Naive thymus-derived CD4-positive, alpha-beta T cell (primary cell): ENCODE results near the gene KIF27. TPM values are rescaled to one million over a fixed set of nuclear protein-coding genes. Genes with fewer than 3 reads are reported as not detected.

ENCODE experiments used
- ATAC-seq: fragments of 150-1000 bp; cut with Tn5 transposase; 2 replicates; pipeline ENCODE4 v1.10.0; 2021; ENCODE audit warnings: mild to moderate bottlenecking, moderate library complexity
- CTCF ChIA-PET: fragments of 350-600 bp; sonication (Branson Sonifier 250); formaldehyde crosslinking; loops from one replicate; lab custom pipeline; 2021; ENCODE audit warnings: antibody characterized with exemption; lab: Charles Lee
- POLR2A ChIA-PET: fragments of 350-600 bp; sonication (Branson Sonifier 250); formaldehyde crosslinking; loops from one replicate; lab custom pipeline; 2021; ENCODE audit warnings: antibody characterized with exemption, inconsistent platforms; lab: Charles Lee
- DNase-seq, 9 donors: peaks; one replicate each; pipeline versions ENCODE4 v3.0.0 to v3.0.0-alpha.2; 2020 to 2022; ENCODE audit warnings: mixed read lengths in 1 of 9
- H3K27ac ChIP-seq: one replicate; pipeline ENCODE4 v1.7.0; 2013; ENCODE audit warnings: mild to moderate bottlenecking, low read depth, low read length, moderate library complexity
- H3K27me3 ChIP-seq, 2 donors: one replicate each; pipeline ENCODE4 v1.7.0; 2013; ENCODE audit warnings: low read length in 2 of 2, mild to moderate bottlenecking in 2 of 2, moderate library complexity in 2 of 2; ENCODE audit not compliant: control insufficient read depth in 2 of 2, insufficient read depth in 2 of 2
- H3K36me3 ChIP-seq, 3 experiments: 1 replicate in 2 of 3; 2 replicates in 1 of 3; pipeline ENCODE4 v1.7.0; 2013; ENCODE audit warnings: low read length in 3 of 3, mild to moderate bottlenecking in 3 of 3, moderate library complexity in 1 of 3; ENCODE audit not compliant: insufficient read depth in 3 of 3, control insufficient read depth in 2 of 3
- H3K4me1 ChIP-seq, 2 donors: one replicate each; pipeline ENCODE4 v1.7.0; 2013; ENCODE audit warnings: low read length in 2 of 2, mild to moderate bottlenecking in 2 of 2, moderate library complexity in 1 of 2; ENCODE audit not compliant: control insufficient read depth in 2 of 2, insufficient read depth in 2 of 2
- H3K4me3 ChIP-seq: 2 replicates; pipeline ENCODE4 v1.7.0; 2013; ENCODE audit warnings: mild to moderate bottlenecking, low read length
- H3K9me3 ChIP-seq, 3 experiments: 1 replicate in 2 of 3; 2 replicates in 1 of 3; pipeline ENCODE4 v1.7.0; 2013; ENCODE audit warnings: low read length in 3 of 3; ENCODE audit not compliant: control insufficient read depth in 2 of 3
- H3K27ac Mint-ChIP-seq, 9 donors: one replicate each; pipeline ENCODE4 v1.8.0; 2020 to 2022; ENCODE audit warnings: mixed read lengths in 9 of 9, mild to moderate bottlenecking in 8 of 9, moderate library complexity in 5 of 9, inconsistent platforms in 2 of 9
- H3K27me3 Mint-ChIP-seq, 5 donors: one replicate each; pipeline ENCODE4 v1.8.0; 2021 to 2022; ENCODE audit warnings: mixed read lengths in 5 of 5, mild to moderate bottlenecking in 1 of 5
- H3K36me3 Mint-ChIP-seq, 5 donors: one replicate each; pipeline ENCODE4 v1.8.0; 2020 to 2022; ENCODE audit warnings: mixed read lengths in 5 of 5, mild to moderate bottlenecking in 3 of 5, inconsistent platforms in 1 of 5
- H3K4me1 Mint-ChIP-seq, 7 donors: one replicate each; pipeline ENCODE4 v1.8.0; 2020 to 2022; ENCODE audit warnings: mixed read lengths in 7 of 7, mild to moderate bottlenecking in 3 of 7, inconsistent platforms in 1 of 7
- H3K4me3 Mint-ChIP-seq, 10 donors: one replicate each; pipeline ENCODE4 v1.8.0; 2020 to 2022; ENCODE audit warnings: mild to moderate bottlenecking in 10 of 10, mixed read lengths in 10 of 10, moderate library complexity in 6 of 10, inconsistent platforms in 2 of 10
- H3K9me3 Mint-ChIP-seq, 11 donors: one replicate each; pipeline ENCODE4 v1.8.0; 2020 to 2022; ENCODE audit warnings: mixed read lengths in 11 of 11, mild to moderate bottlenecking in 4 of 11, inconsistent platforms in 1 of 11, moderate library complexity in 1 of 11
- intact Hi-C, 2 donors: fragments of 100-400 bp; cut with micrococcal nuclease; formaldehyde crosslinking; loops; one replicate each; pipeline ENCODE4 v1.15.1; 2023
- polyA plus RNA-seq, 2 donors: library from polyadenylated mRNA; unstranded; fragments of 300-500 nt; fragmentation: Illumina TruSeq; gene quantifications; one replicate each; pipeline ENCODE4 v1.2.3, GENCODE V29; 2021
- total RNA-seq, 6 experiments: library from RNA in 5 of 6; stranded (reverse) in 5 of 6; gene quantifications; 1 replicate in 5 of 6; 2 replicates in 1 of 6; pipeline ENCODE4 v1.2.3 and lab custom pipeline; 2021 to 2026

KIF27 gene, protein sequence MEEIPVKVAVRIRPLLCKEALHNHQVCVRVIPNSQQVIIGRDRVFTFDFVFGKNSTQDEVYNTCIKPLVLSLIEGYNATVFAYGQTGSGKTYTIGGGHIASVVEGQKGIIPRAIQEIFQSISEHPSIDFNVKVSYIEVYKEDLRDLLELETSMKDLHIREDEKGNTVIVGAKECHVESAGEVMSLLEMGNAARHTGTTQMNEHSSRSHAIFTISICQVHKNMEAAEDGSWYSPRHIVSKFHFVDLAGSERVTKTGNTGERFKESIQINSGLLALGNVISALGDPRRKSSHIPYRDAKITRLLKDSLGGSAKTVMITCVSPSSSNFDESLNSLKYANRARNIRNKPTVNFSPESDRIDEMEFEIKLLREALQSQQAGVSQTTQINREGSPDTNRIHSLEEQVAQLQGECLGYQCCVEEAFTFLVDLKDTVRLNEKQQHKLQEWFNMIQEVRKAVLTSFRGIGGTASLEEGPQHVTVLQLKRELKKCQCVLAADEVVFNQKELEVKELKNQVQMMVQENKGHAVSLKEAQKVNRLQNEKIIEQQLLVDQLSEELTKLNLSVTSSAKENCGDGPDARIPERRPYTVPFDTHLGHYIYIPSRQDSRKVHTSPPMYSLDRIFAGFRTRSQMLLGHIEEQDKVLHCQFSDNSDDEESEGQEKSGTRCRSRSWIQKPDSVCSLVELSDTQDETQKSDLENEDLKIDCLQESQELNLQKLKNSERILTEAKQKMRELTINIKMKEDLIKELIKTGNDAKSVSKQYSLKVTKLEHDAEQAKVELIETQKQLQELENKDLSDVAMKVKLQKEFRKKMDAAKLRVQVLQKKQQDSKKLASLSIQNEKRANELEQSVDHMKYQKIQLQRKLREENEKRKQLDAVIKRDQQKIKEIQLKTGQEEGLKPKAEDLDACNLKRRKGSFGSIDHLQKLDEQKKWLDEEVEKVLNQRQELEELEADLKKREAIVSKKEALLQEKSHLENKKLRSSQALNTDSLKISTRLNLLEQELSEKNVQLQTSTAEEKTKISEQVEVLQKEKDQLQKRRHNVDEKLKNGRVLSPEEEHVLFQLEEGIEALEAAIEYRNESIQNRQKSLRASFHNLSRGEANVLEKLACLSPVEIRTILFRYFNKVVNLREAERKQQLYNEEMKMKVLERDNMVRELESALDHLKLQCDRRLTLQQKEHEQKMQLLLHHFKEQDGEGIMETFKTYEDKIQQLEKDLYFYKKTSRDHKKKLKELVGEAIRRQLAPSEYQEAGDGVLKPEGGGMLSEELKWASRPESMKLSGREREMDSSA (N-terminal part only)
- total RNA-seq: 1 to 10 TPM; 3.5 to 6.7 (median 5.3) TPM
- polyA plus RNA-seq: 1 to 10 TPM; 1.3 to 2.0 TPM
- total RNA-seq (lab: John Stamatoyannopoulos, UW): 9.4 reads per million, percentile 34 among the genes with 10 or more reads in this experiment

- POLR2A ChIA-PET: interaction anchor here (0.6 to 4.6 kb wide), 8 partner anchors 12 to 1661 kb away, joined by 3 to 44 read pairs (median 4); partner anchors contain the start of genes HNRNPK, IDNK, RMI1 and UBQLN1
These were observed at the start of gene KIF27 for GRCh38 chr9:83920927-83921707. Gene KIF27, minus strand, starts transcription at chr9:83921432. Its CDS starts 5,841 bp downstream, at chr9:83915591.

GRCh38 chr9:83969602-83970001 lies 48.4 kb upstream of the KIF27 start:
- Mint-ChIP-seq H3K27ac (peak overlapping the region in 2 of 9 donors; percentile 43 to 49), H3K4me3 (no peak overlapping the region), H3K27me3 (no peaks in the 10 kb centered on the region), H3K36me3 (peaks cover 12 to 54% (median 35%) of the 10 kb centered on the region in 5 donors), H3K4me1 (peaks cover 21 to 55% (median 40%) of the 10 kb centered on the region in 7 donors), H3K9me3 (no peaks in the 10 kb centered on the region)
- Histone ChIP-seq H3K9me3 (no peaks in the 10 kb centered on the region), H3K4me3 (no peak overlapping the region), H3K27ac (peak overlapping the region; percentile 10), H3K27me3 (no peaks in the 10 kb centered on the region), H3K36me3 (peaks cover 40 to 72% (median 70%) of the 10 kb centered on the region in 3 experiments), H3K4me1 (peaks cover 2 to 6% of the 10 kb centered on the region in 2 donors)
- POLR2A ChIA-PET: no interaction called here
- no peak for DNase-seq
- intact Hi-C loops: loop anchor here in 1 of 2 donors (1.0 kb wide), 1 partner anchor 10 kb away; no protein-coding TSS in a partner anchor
- CTCF ChIA-PET: interaction anchor here (0.5 kb wide), 1 partner anchor 358 kb away, joined by 3 read pairs; no protein-coding TSS in a partner anchor
- no peak for ATAC-seq

More at GRCh38 chr9:83920927-83921707, at the start of gene KIF27:
- Mint-ChIP-seq H3K27ac (peak within 1 kb of the TSS; percentile 89 to 98 (median 96)), H3K27me3 (no peaks in the 10 kb centered on the region), H3K4me3 (peak within 1 kb of the TSS; percentile 87 to 96 (median 92)), H3K36me3 (no peaks in the 10 kb centered on the region), H3K9me3 (no peaks in the 10 kb centered on the region), H3K4me1 (peaks cover 0 to 20% (median 13%) of the 10 kb centered on the region in 7 donors)
- peak; percentile 94 for ATAC-seq
- Histone ChIP-seq H3K9me3 (no peaks in the 10 kb centered on the region), H3K27me3 (no peaks in the 10 kb centered on the region), H3K4me1 (peaks cover 4 to 8% of the 10 kb centered on the region in 2 donors), H3K27ac (peak within 1 kb of the TSS; percentile 96), H3K36me3 (no peaks in the 10 kb centered on the region), H3K4me3 (peak within 1 kb of the TSS; percentile 59)
- intact Hi-C loops: loop anchor here (1.0 to 10.0 kb wide), 13 partner anchors 11 to 1884 kb away; partner anchors contain the start of genes GKAP1 (in 2 of the 2), HNRNPK (in 2 of the 2), IDNK (in 2 of the 2) and RMI1 (in 2 of the 2)
- CTCF ChIA-PET: interaction anchor here (0.6 to 1.4 kb wide), 7 partner anchors 9 to 283 kb away, joined by 3 to 5 read pairs (median 4); partner anchors contain the start of genes HNRNPK and RMI1
- peak; percentile 91 to 99 (median 93) for DNase-seq

DNA sequence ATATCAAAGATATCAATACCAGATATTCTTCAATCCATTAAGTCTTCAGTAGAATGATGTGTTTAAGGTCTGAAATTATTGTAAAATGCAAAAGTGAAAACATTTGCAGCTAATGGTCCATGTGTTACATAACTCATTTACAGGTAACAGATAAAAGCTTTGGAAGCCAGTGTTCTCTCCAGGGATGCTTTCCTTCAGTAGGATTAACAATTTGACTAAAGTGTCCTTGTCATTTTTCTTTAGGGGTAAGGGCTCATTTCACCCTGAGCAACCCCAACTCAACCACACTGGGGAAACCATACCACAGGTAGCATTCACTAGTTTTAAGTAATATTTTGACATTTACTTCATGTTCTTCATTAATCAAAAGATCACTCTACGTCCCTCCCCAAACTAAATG lies 45.8 kb upstream of the KIF27 start:
- Histone ChIP-seq H3K27me3 (no peaks in the 10 kb centered on the region), H3K4me1 (peaks cover 0 to 3% of the 10 kb centered on the region in 2 donors), H3K9me3 (no peaks in the 10 kb centered on the region), H3K27ac (no peak overlapping the region), H3K36me3 (peaks cover 25 to 49% (median 45%) of the 10 kb centered on the region in 3 experiments), H3K4me3 (no peak overlapping the region)
- ChIA-PET CTCF (no interaction called here), POLR2A (interaction anchor here (1.8 kb wide), 1 partner anchor 13 kb away, joined by 9 read pairs; the partner anchor contains the start of genes HNRNPK and RMI1)
- no peak overlapping the region for H3K4me3 Mint-ChIP-seq
- ATAC-seq (no peak), DNase-seq (no peak)
- H3K27ac Mint-ChIP-seq: peak overlapping the region in 8 of 9 donors; percentile 3 to 47 (median 13)
- H3K27me3 Mint-ChIP-seq: no peaks in the 10 kb centered on the region
- intact Hi-C loops: no loop called here
- peaks cover 0 to 1% (median 0%) of the 10 kb centered on the region in 11 donors for H3K9me3 Mint-ChIP-seq
- H3K4me1 Mint-ChIP-seq: peaks cover 7 to 35% (median 25%) of the 10 kb centered on the region in 7 donors
- H3K36me3 Mint-ChIP-seq: peaks cover 6 to 36% (median 26%) of the 10 kb centered on the region in 5 donors

GRCh38 chr9:83966209-83966582 lies 45.0 kb upstream of the KIF27 start:
- Mint-ChIP-seq H3K4me1 (peaks cover 1 to 27% (median 22%) of the 10 kb centered on the region in 7 donors), H3K27ac (peak overlapping the region in 8 of 9 donors; percentile 3 to 76 (median 24)), H3K4me3 (no peak overlapping the region), H3K27me3 (no peaks in the 10 kb centered on the region), H3K36me3 (peaks cover 0 to 27% (median 17%) of the 10 kb centered on the region in 5 donors), H3K9me3 (peaks cover 0 to 1% (median 0%) of the 10 kb centered on the region in 11 donors)
- Histone ChIP-seq H3K27ac (no peak overlapping the region), H3K27me3 (no peaks in the 10 kb centered on the region), H3K4me3 (no peak overlapping the region), H3K9me3 (no peaks in the 10 kb centered on the region), H3K36me3 (peaks cover 16 to 40% (median 36%) of the 10 kb centered on the region in 3 experiments), H3K4me1 (peaks cover 0 to 3% of the 10 kb centered on the region in 2 donors)
- DNase-seq (no peak), ATAC-seq (peak; percentile 26)
- CTCF ChIA-PET: interaction anchor here (0.5 kb wide), 1 partner anchor 287 kb away, joined by 3 read pairs; no protein-coding TSS in a partner anchor
- intact Hi-C loops: no loop called here
- POLR2A ChIA-PET: interaction anchor here (1.8 kb wide), 1 partner anchor 14 kb away, joined by 9 read pairs; the partner anchor contains the start of genes HNRNPK and RMI1
